H1 (cell line): ENCODE data around the gene OR2J1.
"Not testable (repeated sequence)": the region's sequence is repeated elsewhere in the genome, so short reads cannot be mapped to it uniquely, and the experiment has no call there.

Source experiments
- BACH1 ChIP-seq: IDR thresholded peaks from 2 replicates; pipeline ENCODE4 v1.6.1; 2012; ENCODE audit warnings: low read length, improper control_type of control experiment
- BCL11A ChIP-seq, 2 experiments: IDR thresholded peaks; one replicate each; pipeline ENCODE4 v1.6.1; 2011; ENCODE audit warnings: low read depth in 2 of 2, low read length in 2 of 2, mild to moderate bottlenecking in 2 of 2
- CHD1 ChIP-seq: IDR thresholded peaks from 2 replicates; pipeline ENCODE4 v1.6.1; 2012; ENCODE audit warnings: low read depth, low read length, improper control_type of control experiment
- CHD2 ChIP-seq: IDR thresholded peaks from 2 replicates; pipeline ENCODE4 v1.6.1; 2012; ENCODE audit warnings: low read length, improper control_type of control experiment
- CTCF ChIP-seq, 3 experiments: IDR thresholded peaks; 1 replicate in 2 of 3; 2 replicates in 1 of 3; pipeline versions ENCODE4 v1.5.1 to v1.6.1; 2011; ENCODE audit warnings: low read length in 3 of 3, mild to moderate bottlenecking in 3 of 3, inconsistent platforms in 2 of 3, low read depth in 1 of 3, moderate library complexity in 1 of 3; ENCODE audit not compliant: insufficient read depth in 1 of 3; ENCODE audit errors: control extremely low read depth in 1 of 3
- EP300 ChIP-seq, 2 experiments: IDR thresholded peaks; 1 replicate in 1 of 2; 2 replicates in 1 of 2; pipeline ENCODE4 v1.6.1; 2011 to 2012; ENCODE audit warnings: low read depth in 2 of 2, low read length in 2 of 2, mild to moderate bottlenecking in 2 of 2, borderline replicate concordance in 1 of 2, inconsistent platforms in 1 of 2, moderate library complexity in 1 of 2
- EZH2 ChIP-seq: fragments of 200-600 bp; sonication (generic); IDR thresholded peaks from 2 replicates; pipeline ENCODE4 v1.7.1; 2012; ENCODE audit warnings: low read depth, mild to moderate bottlenecking, moderate library complexity, low read length, inconsistent platforms; ENCODE audit not compliant: severe bottlenecking
- JUND ChIP-seq: IDR thresholded peaks from 2 replicates; pipeline ENCODE4 v1.6.1; 2011; ENCODE audit warnings: mild to moderate bottlenecking, improper control_type of control experiment, low read length
- NRF1 ChIP-seq: IDR thresholded peaks from 2 replicates; pipeline ENCODE4 v1.6.1; 2011; ENCODE audit warnings: mild to moderate bottlenecking, low read depth, low read length, improper control_type of control experiment
- POLR2A ChIP-seq, 2 experiments: IDR thresholded peaks; 1 replicate in 1 of 2; 2 replicates in 1 of 2; pipeline ENCODE4 v1.6.1; 2011; ENCODE audit warnings: low read depth in 2 of 2, low read length in 2 of 2, mild to moderate bottlenecking in 2 of 2; ENCODE audit errors: control extremely low read depth in 1 of 2
- POLR2AphosphoS5 ChIP-seq: IDR thresholded peaks from 2 replicates; pipeline ENCODE4 v1.6.1; 2011; ENCODE audit warnings: low read depth, low read length
- TEAD4 ChIP-seq: IDR thresholded peaks from 2 replicates; pipeline ENCODE4 v1.6.1; 2012; ENCODE audit warnings: low read depth, low read length, inconsistent platforms, mixed read lengths
- ZNF274 ChIP-seq: IDR thresholded peaks from 2 replicates; pipeline ENCODE4 v1.7.0; 2012; ENCODE audit warnings: low read length, borderline replicate concordance; ENCODE audit errors: extremely low read depth
- TF ChIP-seq, protein P1 (sequence below): IDR thresholded peaks from 2 replicates; pipeline ENCODE4 v1.6.1; 2012; ENCODE audit warnings: inconsistent platforms

- TF ChIP-seq CTCF (IDR thresholded peaks at IDR 0.05; ENCODE audit: control extremely low read depth in 1 of 3, insufficient read depth in 1 of 3, low read depth in 1 of 3, low read length in 3 of 3); EP300 (IDR thresholded peaks at IDR 0.05; ENCODE audit: borderline replicate concordance in 1 of 2, low read depth in 2 of 2, low read length in 2 of 2); BCL11A (IDR thresholded peaks at IDR 0.05; ENCODE audit: low read depth in 2 of 2, low read length in 2 of 2); POLR2AphosphoS5; CHD2; POLR2A (IDR thresholded peaks at IDR 0.05; ENCODE audit: control extremely low read depth in 1 of 2, low read depth in 2 of 2, low read length in 2 of 2); BACH1; TEAD4; JUND; NRF1; CHD1; ZNF274; EZH2: not testable (repeated sequence)
- TF ChIP-seq, protein P1, sequence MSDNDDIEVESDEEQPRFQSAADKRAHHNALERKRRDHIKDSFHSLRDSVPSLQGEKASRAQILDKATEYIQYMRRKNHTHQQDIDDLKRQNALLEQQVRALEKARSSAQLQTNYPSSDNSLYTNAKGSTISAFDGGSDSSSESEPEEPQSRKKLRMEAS: not testable (repeated sequence)
These were observed 15.7 kb downstream of the OR2J1 start for GRCh38 chr6:29114964-29115363.
